Measurements from ENCODE around the gene HOXD8. TPM values are rescaled to one million over a fixed set of nuclear protein-coding genes. Genes with fewer than 3 reads are reported as not detected.

The HOXD8 gene
- total and polyA plus RNA-seq, 2 of the 8 experiments (the other 6 are each of a cell fraction or from before 2014, with no cell fraction given), result not detected

- H3K14ac ChIP-seq (ENCODE audit: insufficient read length), result no peak overlapping the region
- no peak overlapping the region for H2AFZ ChIP-seq (ENCODE audit: low read length)
- H4K91ac ChIP-seq (replicated peaks; ENCODE audit: insufficient read length, low read length), result no peak overlapping the region
- 0 out of 2 replicates have a peak, but pooled peaks cover 2% of the 10 kb centered on the region for H3K23me2 ChIP-seq (ENCODE audit: low read depth, low read length)
- peaks cover 0 to 5% (median 0%) of the 10 kb centered on the region in 4 experiments; a peak in 1 of 8 replicates for H3K36me3 ChIP-seq (ENCODE audit: control insufficient read depth in 2 of 4, insufficient read depth in 4 of 4, low read length in 3 of 4)
- no peak overlapping the region for H3K4ac ChIP-seq (replicated peaks; ENCODE audit: insufficient read length, low read depth, low read length)
- CTCF ChIA-PET (ENCODE audit: partially characterized antibody), result interaction anchor here (0.8 to 3.6 kb wide), 12 partner anchors 8 to 475 kb away, joined by 3 to 26 read pairs (median 4); partner anchors contain the start of gene HOXD4
- H3K4me1 ChIP-seq (replicated peaks in 1 of 4; ENCODE audit: control insufficient read depth in 3 of 4, insufficient read depth in 4 of 4, low read length in 3 of 4), result peaks cover 0 to 12% (median 6%) of the 10 kb centered on the region in 4 experiments; a peak in 5 of 7 replicates
- no peak overlapping the region for H3K56ac ChIP-seq (replicated peaks; ENCODE audit: insufficient read length, low read depth, low read length)
- FAIRE-seq, result no peak
- H3K9ac ChIP-seq (replicated peaks in 1 of 4; ENCODE audit: extremely low read depth in 1 of 4, low read depth in 3 of 4, low read length in 3 of 4), result no peak overlapping the region
- H2BK20ac ChIP-seq (ENCODE audit: low read length), result no peak overlapping the region
- H2BK5ac ChIP-seq (ENCODE audit: low read depth, low read length), result no peak overlapping the region
- H3K9me3 ChIP-seq (ENCODE audit: insufficient read depth in 2 of 2, low read depth in 1 of 2, low read length in 1 of 2), result no peaks in the 10 kb centered on the region
- no peak overlapping the region for H2BK120ac ChIP-seq (replicated peaks; ENCODE audit: low read depth, low read length)
- no peak overlapping the region for H2BK15ac ChIP-seq (ENCODE audit: low read length)
- WGBS, 2 experiments (ENCODE audit: extremely low coverage in 1 of 2, insufficient coverage in 1 of 2, insufficient read length in 1 of 2, insufficient replicate concordance in 2 of 2, low coverage in 1 of 2, low lambda C conversion rate in 2 of 2, missing lambda C conversion rate in 1 of 2), result 6% methylated on average over 27 of the region's 29 CpGs; no CpG with 5 or more reads in 1 of the 2 experiments
- H2AK5ac ChIP-seq (ENCODE audit: low read depth, low read length), result no peak overlapping the region
- H4K20me1 ChIP-seq (replicated peaks in 1 of 2; ENCODE audit: control insufficient read depth in 1 of 2, insufficient read depth in 2 of 2, low read length in 2 of 2), result peaks cover 36 to 38% of the 10 kb centered on the region in 2 experiments
- no peaks in the 10 kb centered on the region for H3K79me1 ChIP-seq (ENCODE audit: low read depth, low read length)
- no peak overlapping the region; a peak in 2 of 4 replicates for H3K4me2 ChIP-seq (ENCODE audit: insufficient read depth in 1 of 2, low read depth in 2 of 2, low read length in 2 of 2)
- H4K5ac ChIP-seq (ENCODE audit: insufficient read length, low read depth, low read length), result no peak overlapping the region
- no peak overlapping the region for H3K23ac ChIP-seq (ENCODE audit: insufficient read length)
- POLR2A ChIA-PET (ENCODE audit: partially characterized antibody), result interaction anchor here (1.3 kb wide), 1 partner anchor 23 kb away, joined by 4 read pairs; no protein-coding TSS in a partner anchor
- no peak overlapping the region for H3K4me3 ChIP-seq (ENCODE audit: extremely low read depth in 1 of 4, insufficient read depth in 2 of 4, low read depth in 3 of 4, low read length in 4 of 4)
- peaks cover 97 to 100% (median 100%) of the 10 kb centered on the region in 4 experiments for H3K27me3 ChIP-seq (replicated peaks in 1 of 4; ENCODE audit: control insufficient read depth in 3 of 4, extremely low read depth in 1 of 4, insufficient read depth in 3 of 4, low read length in 3 of 4)
- no peak overlapping the region for H3K27ac ChIP-seq (ENCODE audit: low read depth, low read length)
- no peak overlapping the region for H2BK12ac ChIP-seq (ENCODE audit: low read depth, low read length)
- no peak for DNase-seq (ENCODE audit: low read depth in 1 of 2, low spot score in 2 of 2)
- H4K8ac ChIP-seq (ENCODE audit: extremely low read depth, insufficient read depth, low read length), result no peak overlapping the region
- TF ChIP-seq GTF2F1 (IDR thresholded peaks at IDR 0.05; ENCODE audit: borderline replicate concordance, low read depth, low read length) (no peak), RNF2 (IDR thresholded peaks at IDR 0.05; ENCODE audit: borderline replicate concordance, low read depth, low read length, missing control alignments, poor library complexity, severe bottlenecking) (peak; percentile 91), SUZ12 (IDR thresholded peaks at IDR 0.05; ENCODE audit: low read length) (peak; percentile 14), TCF12 (IDR thresholded peaks at IDR 0.05; ENCODE audit: low read depth, low read length) (no peak), JUN (IDR thresholded peaks at IDR 0.05; ENCODE audit: low read depth, low read length) (no peak), EZH2 (IDR thresholded peaks at IDR 0.05; ENCODE audit: low read depth, low read length, severe bottlenecking) (peak; percentile 87), TEAD4 (IDR thresholded peaks at IDR 0.05; ENCODE audit: low read depth, low read length) (no peak)
- no peak overlapping the region for H3K18ac ChIP-seq (ENCODE audit: extremely low read depth, low read length)
- H3K79me2 ChIP-seq (ENCODE audit: control insufficient read depth in 1 of 2, insufficient read depth in 2 of 2, low read length in 2 of 2), result no peaks in the 10 kb centered on the region
These were observed 33.6 kb downstream of the HOXD8 start for GRCh38 chr2:176162911-176163671.
